Smooth muscle cell (in vitro differentiated cells): ENCODE measurements around the gene ACTR3C. TPM values are rescaled to one million over a fixed set of nuclear protein-coding genes. Genes with fewer than 3 reads are reported as not detected.

ENCODE experiments used
- DNase-seq: peaks from one replicate; lab custom pipeline; 2025; ENCODE audit not compliant: unreplicated experiment; lab: John Stamatoyannopoulos, UW
- H2AFZ ChIP-seq: fragments of 200-600 bp; sonication (generic); 2 replicates; pipeline ENCODE4 v1.6.0; 2016; ENCODE audit warnings: antibody characterized with exemption, low read depth, mild to moderate bottlenecking
- H3F3A ChIP-seq: fragments of 200-600 bp; sonication (generic); 2 replicates; pipeline ENCODE4 v1.6.0; 2017; ENCODE audit warnings: antibody characterized with exemption, low read depth
- H3K27ac ChIP-seq: fragments of 200-600 bp; sonication (generic); 2 replicates; pipeline ENCODE4 v1.5.1; 2016; ENCODE audit warnings: low read depth, mild to moderate bottlenecking
- H3K27me3 ChIP-seq: fragments of 200-600 bp; sonication (generic); 2 replicates; pipeline ENCODE4 v1.6.1; 2016; ENCODE audit warnings: low read depth, mild to moderate bottlenecking
- H3K36me3 ChIP-seq: fragments of 200-600 bp; sonication (generic); 2 replicates; pipeline ENCODE4 v1.5.1; 2016; ENCODE audit warnings: low read depth
- H3K4me1 ChIP-seq: fragments of 200-600 bp; sonication (generic); 2 replicates; pipeline ENCODE4 v1.5.1; 2016; ENCODE audit warnings: low read depth
- H3K4me2 ChIP-seq: fragments of 200-600 bp; sonication (generic); 2 replicates; pipeline ENCODE4 v1.6.0; 2016; ENCODE audit warnings: mild to moderate bottlenecking
- H3K4me3 ChIP-seq: fragments of 200-600 bp; sonication (generic); 2 replicates; pipeline ENCODE4 v1.5.1; 2016; ENCODE audit warnings: mild to moderate bottlenecking
- H3K79me2 ChIP-seq: fragments of 200-600 bp; sonication (generic); 2 replicates; pipeline ENCODE4 v1.6.0; 2016; ENCODE audit warnings: low read depth, mild to moderate bottlenecking
- H3K9ac ChIP-seq: fragments of 200-600 bp; sonication (generic); 2 replicates; pipeline ENCODE4 v1.6.0; 2016; ENCODE audit warnings: low read depth
- H3K9me3 ChIP-seq: fragments of 200-600 bp; sonication (generic); replicated peaks from 2 replicates; pipeline ENCODE4 v1.5.1; 2016; ENCODE audit warnings: low read depth
- H4K20me1 ChIP-seq: fragments of 200-600 bp; sonication (generic); 2 replicates; pipeline ENCODE4 v1.6.0; 2016; ENCODE audit warnings: low read depth
- WGBS: methylation state at CpG from one replicate; pipeline ENCODE4 v1.1.7; 2016; ENCODE audit warnings: low lambda C conversion rate; 5-methylcytosine and 5-hydroxymethylcytosine counted together
- polyA plus RNA-seq: library from polyadenylated mRNA; unstranded; fragments of >200 nt; fragmentation: Nextera tagmentation; extraction: Ambion mirVana; gene quantifications from 2 replicates; pipeline ENCODE4 v1.2.1, GENCODE V29; 2016
- total RNA-seq: library from RNA; depleted of rRNA; stranded (reverse); fragments of >200 nt; gene quantifications from 2 replicates; pipeline ENCODE4 v1.2.3, GENCODE V29; 2014
- TF ChIP-seq, protein P1 (sequence below): fragments of 200-600 bp; sonication (generic); IDR thresholded peaks from 2 replicates; pipeline ENCODE4 v1.5.1; 2017; ENCODE audit warnings: borderline replicate concordance, mild to moderate bottlenecking, antibody characterized with exemption; ENCODE audit not compliant: insufficient read depth, poor library complexity, severe bottlenecking

Gene ACTR3C
- total and polyA plus RNA-seq, 2 experiments from 2014 or later: 0.89 to 7.6 TPM

DNA sequence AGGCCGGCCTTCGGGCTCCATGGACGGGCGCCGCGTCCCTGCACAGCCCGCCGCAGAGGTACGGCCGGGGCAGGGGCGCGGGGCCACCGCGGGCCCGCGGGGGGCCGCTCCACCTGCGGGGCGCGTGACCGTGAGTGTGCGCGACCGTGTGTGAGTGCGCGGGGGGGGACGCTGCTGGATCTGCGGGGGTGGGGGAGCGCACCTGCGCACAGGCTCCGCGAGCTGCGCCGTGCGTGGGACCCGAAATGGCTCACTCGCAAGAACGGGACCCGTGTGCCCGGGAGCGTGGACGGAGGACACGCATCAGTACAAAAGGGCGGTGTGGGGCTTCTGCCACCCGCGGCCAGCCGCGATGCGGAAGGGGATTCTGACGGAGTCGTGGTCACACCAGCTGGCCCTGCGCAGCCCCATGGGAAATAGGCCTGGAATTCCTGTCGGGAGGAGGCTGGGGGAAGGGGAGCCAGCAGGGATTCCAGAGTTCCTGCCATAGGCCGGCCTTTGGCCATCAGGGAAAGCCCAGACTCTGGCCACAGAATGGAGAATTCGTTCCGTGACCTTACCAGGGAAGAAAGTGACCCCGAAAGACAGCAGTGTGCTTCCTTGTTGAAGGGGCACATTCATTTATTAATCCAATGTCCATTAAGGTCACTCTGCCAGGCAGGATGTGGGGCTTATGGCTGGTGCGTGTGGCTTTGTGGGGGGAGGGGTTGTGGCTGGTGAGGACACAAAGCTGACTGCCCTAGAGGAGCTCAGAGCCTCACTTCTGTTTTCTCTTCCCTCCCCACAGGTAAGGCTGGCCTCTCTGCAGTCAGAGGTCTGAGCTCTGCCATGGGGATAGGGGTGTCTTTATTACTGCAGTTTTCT lies 45.8 kb upstream of the ACTR3C start:
- Histone ChIP-seq H3K4me2 (peak overlapping the region; percentile 97), H4K20me1 (peaks cover 15% of the 10 kb centered on the region), H3K79me2 (peaks cover 21% of the 10 kb centered on the region), H3K27ac (peak overlapping the region; percentile 91), H3K9me3 (no peaks in the 10 kb centered on the region), H3K4me3 (peak overlapping the region; percentile 79), H3K27me3 (no peaks in the 10 kb centered on the region), H2AFZ (peak overlapping the region; percentile 72), H3K4me1 (peaks cover 21% of the 10 kb centered on the region), H3K9ac (peak overlapping the region; percentile 86), H3F3A (peaks cover 22% of the 10 kb centered on the region), H3K36me3 (no peaks in the 10 kb centered on the region)
- TF ChIP-seq, protein P1, sequence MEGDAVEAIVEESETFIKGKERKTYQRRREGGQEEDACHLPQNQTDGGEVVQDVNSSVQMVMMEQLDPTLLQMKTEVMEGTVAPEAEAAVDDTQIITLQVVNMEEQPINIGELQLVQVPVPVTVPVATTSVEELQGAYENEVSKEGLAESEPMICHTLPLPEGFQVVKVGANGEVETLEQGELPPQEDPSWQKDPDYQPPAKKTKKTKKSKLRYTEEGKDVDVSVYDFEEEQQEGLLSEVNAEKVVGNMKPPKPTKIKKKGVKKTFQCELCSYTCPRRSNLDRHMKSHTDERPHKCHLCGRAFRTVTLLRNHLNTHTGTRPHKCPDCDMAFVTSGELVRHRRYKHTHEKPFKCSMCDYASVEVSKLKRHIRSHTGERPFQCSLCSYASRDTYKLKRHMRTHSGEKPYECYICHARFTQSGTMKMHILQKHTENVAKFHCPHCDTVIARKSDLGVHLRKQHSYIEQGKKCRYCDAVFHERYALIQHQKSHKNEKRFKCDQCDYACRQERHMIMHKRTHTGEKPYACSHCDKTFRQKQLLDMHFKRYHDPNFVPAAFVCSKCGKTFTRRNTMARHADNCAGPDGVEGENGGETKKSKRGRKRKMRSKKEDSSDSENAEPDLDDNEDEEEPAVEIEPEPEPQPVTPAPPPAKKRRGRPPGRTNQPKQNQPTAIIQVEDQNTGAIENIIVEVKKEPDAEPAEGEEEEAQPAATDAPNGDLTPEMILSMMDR: no peak
- under 1% methylated on average over 26 of the region's 58 CpGs for WGBS
- DNase-seq: peak; percentile 53

DNA sequence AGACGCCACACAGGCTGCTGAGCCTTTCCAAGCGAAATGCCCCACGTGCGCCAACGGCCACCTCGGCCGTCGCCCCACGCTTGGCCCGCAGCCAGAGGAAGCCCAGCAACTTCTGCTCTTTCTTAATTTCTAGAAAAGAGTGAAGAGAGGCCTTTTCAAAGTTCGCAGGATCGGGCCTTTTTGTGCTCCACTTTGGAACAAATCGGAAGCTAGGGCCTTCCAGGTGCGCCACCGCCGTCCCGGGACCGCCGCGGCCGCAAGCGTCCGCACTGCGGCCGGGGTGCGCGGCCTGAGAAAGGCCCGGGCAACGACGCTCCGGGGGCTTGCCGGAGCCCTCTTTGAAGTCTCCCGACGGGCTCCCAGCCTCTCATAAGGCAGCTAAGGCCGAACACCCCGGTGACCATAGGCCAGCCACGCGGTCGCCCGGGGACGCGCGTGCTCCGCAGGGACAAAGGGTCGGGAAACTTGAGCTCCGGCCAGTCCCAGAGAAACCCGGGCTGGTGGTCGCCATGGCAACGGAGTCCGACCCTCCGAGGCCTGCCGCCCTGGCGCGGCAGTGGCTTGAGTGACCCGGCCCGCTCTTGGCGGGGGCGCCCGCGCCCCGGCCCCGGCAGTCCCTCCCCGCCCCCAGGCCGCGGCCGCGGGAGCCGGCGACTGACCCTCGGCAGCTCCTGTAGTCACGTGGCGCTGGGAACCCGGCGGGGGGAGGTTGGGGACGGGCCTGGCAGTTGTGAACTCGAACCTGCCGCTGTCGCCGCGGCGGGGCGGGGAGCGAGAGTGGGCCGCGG lies 44.9 kb upstream of the ACTR3C start, which contains the start of gene REPIN1:
TSS of gene REPIN1 (plus strand) at position 727 of the 788 bp plus-strand sequence. CDS start 890 bp downstream, outside the sequence.
- Histone ChIP-seq H3K4me3 (peak within 1 kb of the TSS; percentile 79), H3K36me3 (no peaks in the 10 kb centered on the region), H3K4me2 (peak within 1 kb of the TSS; percentile 97), H3K4me1 (peaks cover 21% of the 10 kb centered on the region), H3K27me3 (no peaks in the 10 kb centered on the region), H3F3A (peaks cover 18% of the 10 kb centered on the region), H3K27ac (peak within 1 kb of the TSS; percentile 91), H3K9ac (peak within 1 kb of the TSS; percentile 86), H3K9me3 (no peaks in the 10 kb centered on the region), H2AFZ (peak within 1 kb of the TSS; percentile 93), H4K20me1 (peaks cover 8% of the 10 kb centered on the region), H3K79me2 (peaks cover 18% of the 10 kb centered on the region)
- DNase-seq: peak; percentile 49
- 5% methylated on average over 53 of the region's 85 CpGs for WGBS
- TF ChIP-seq, protein P1: no peak

DNA sequence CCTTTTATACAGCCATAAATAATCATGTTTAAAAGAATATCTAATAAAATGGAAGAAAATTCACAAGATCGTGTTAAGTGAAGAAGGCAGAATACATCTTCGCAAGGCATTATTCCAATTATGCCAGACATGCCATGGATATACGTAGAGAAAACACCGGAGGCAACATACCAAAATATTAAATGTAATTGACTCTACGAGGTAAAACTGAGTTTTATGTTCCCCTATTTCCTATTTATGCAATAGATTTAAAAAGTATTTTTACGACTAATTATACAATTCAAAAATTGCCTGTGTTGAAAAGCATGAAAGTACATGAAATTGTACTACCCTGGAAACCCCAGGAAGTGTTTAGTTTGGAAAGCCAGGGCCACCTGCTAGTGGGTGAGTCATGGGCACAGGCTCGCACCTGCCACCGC lies 44.3 kb upstream of the ACTR3C start:
- Histone ChIP-seq H3K4me3 (peak overlapping the region; percentile 79), H4K20me1 (peaks cover 5% of the 10 kb centered on the region), H3K9ac (no peak overlapping the region), H3K79me2 (peaks cover 15% of the 10 kb centered on the region), H3K9me3 (no peaks in the 10 kb centered on the region), H3K27ac (peak overlapping the region; percentile 91), H3K27me3 (no peaks in the 10 kb centered on the region), H3K4me2 (peak overlapping the region; percentile 97), H3F3A (peaks cover 18% of the 10 kb centered on the region), H3K36me3 (no peaks in the 10 kb centered on the region), H2AFZ (peak overlapping the region; percentile 93), H3K4me1 (peaks cover 21% of the 10 kb centered on the region)
- TF ChIP-seq, protein P1: no peak
- no peak for DNase-seq
- WGBS: 61% methylated on average over 8 of the region's 8 CpGs
